ENCODE data around the gene HECW1. TPM values are rescaled to one million over a fixed set of nuclear protein-coding genes. Genes with fewer than 3 reads are reported as not detected.
A peak's percentile ranks its signal among the peaks of the same experiment; 100 is the strongest.

HECW1 gene
- total RNA-seq, 4 donors from 2014 or later, result 0.06 to 0.99 (median 0.27) TPM

- Histone ChIP-seq H3K27me3 (no peaks in the 10 kb centered on the region), H3K4me3 (peak overlapping the region in 1 of 4 donors; percentile 1), H3K9me3 (no peaks in the 10 kb centered on the region), H3K36me3 (no peaks in the 10 kb centered on the region), H3K27ac (replicated peaks in 1 of 4) (peak overlapping the region in 1 of 4 donors; percentile 93), H3K4me1 (peaks cover 8 to 43% (median 27%) of the 10 kb centered on the region in 4 donors)
- intact Hi-C loops (cut with DNase I), result loop anchor here (5.0 kb wide), 1 partner anchor 47 kb away; no protein-coding TSS in a partner anchor
- no peak for DNase-seq (ENCODE audit: extremely low spot score)
- 49% methylated on average over 2 of the region's 2 CpGs for WGBS
- TF ChIP-seq POLR2A (IDR thresholded peaks at IDR 0.05; ENCODE audit: low read depth), result no peak
- TF ChIP-seq POLR2AphosphoS5 (IDR thresholded peaks at IDR 0.05), result peak in 1 of 2 donors; percentile 46
Observed at GRCh38 chr7:43585562-43585961, 473.1 kb downstream of the HECW1 start.

GRCh38 chr7:43586251-43586900 lies 473.9 kb downstream of the HECW1 start:
- intact Hi-C loops (cut with DNase I), result loop anchor here (5.0 kb wide), 1 partner anchor 46 kb away; no protein-coding TSS in a partner anchor
- no peak for DNase-seq (ENCODE audit: extremely low spot score)
- H3K4me1 ChIP-seq, result peaks cover 8 to 43% (median 27%) of the 10 kb centered on the region in 4 donors

DNA sequence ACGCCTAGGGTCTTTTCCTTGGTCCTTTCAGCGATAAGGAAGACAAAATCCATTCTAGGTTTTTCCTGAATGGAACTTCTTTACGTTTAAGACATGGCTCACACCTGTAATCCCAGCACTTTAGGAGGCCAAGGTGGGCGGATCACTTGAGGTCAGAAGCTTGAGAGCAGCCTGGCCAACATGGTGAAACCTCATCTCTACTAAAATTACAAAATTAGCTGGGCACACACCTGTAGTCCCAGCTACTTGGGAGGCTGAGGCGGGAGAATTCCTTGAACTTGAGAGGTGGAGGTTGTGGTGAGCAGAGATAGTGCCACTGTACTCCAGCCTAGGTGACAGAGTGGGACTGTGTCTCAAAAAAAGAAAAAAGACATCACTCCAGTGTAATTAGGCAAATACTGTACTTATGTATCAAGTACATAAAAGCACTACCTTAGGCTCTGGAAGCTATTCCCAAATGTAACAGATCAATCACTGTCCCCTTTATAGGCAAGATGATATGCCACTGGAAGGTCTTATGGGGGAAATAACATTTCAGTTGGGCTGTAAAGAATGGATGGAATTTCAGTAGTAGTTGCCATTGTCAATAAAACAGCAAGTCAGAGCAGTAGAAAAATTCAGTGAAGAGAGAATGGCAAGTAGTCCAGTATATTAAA lies 476.2 kb downstream of the HECW1 start:
- no peak for TF ChIP-seq POLR2A (IDR thresholded peaks at IDR 0.05; ENCODE audit: low read depth)
- TF ChIP-seq POLR2AphosphoS5 (IDR thresholded peaks at IDR 0.05), result no peak
- no peak for TF ChIP-seq EP300 (IDR thresholded peaks at IDR 0.05)
- no peak for TF ChIP-seq CTCF (IDR thresholded peaks at IDR 0.05)
- no peak for DNase-seq (ENCODE audit: extremely low spot score)
- WGBS, result 93% methylated on average over 5 of the region's 5 CpGs
- H3K36me3 ChIP-seq, result no peaks in the 10 kb centered on the region
- H3K9me3 ChIP-seq, result no peaks in the 10 kb centered on the region
- no peak overlapping the region for H3K27ac ChIP-seq (replicated peaks in 1 of 4)
- H3K4me3 ChIP-seq, result no peak overlapping the region
- no peaks in the 10 kb centered on the region for H3K27me3 ChIP-seq
- H3K4me1 ChIP-seq, result peaks cover 8 to 38% (median 23%) of the 10 kb centered on the region in 4 donors
- intact Hi-C loops (cut with DNase I), result loop anchor here (5.0 kb wide), 1 partner anchor 44 kb away; no protein-coding TSS in a partner anchor

More at GRCh38 chr7:43586251-43586900, 473.9 kb downstream of the HECW1 start:
- WGBS, result 76% methylated on average over 4 of the region's 4 CpGs
- H3K27ac ChIP-seq (replicated peaks in 1 of 4), result no peak overlapping the region
- TF ChIP-seq POLR2A (IDR thresholded peaks at IDR 0.05; ENCODE audit: low read depth), result no peak
- H3K27me3 ChIP-seq, result no peaks in the 10 kb centered on the region
- H3K9me3 ChIP-seq, result no peaks in the 10 kb centered on the region
- no peak overlapping the region for H3K4me3 ChIP-seq
- H3K36me3 ChIP-seq, result no peaks in the 10 kb centered on the region

DNA sequence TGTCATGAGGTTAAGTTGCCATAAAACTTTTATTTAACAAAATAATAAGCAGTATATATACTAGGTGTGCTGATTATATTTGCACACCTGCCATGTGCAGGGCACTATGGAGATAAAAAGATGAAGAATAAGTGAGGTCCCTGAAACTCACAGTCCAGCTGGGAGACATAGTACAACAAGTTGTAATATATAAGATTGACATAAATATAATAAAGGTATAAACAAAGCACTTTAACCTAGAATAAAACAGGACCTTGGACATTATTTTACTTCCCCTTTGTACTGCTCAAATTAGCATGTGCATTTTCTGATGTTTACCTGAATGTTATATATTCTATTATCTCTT lies 476.7 kb downstream of the HECW1 start:
- Histone ChIP-seq H3K27ac (replicated peaks in 1 of 4) (no peak overlapping the region), H3K4me3 (no peak overlapping the region), H3K27me3 (no peaks in the 10 kb centered on the region), H3K36me3 (no peaks in the 10 kb centered on the region), H3K9me3 (no peaks in the 10 kb centered on the region), H3K4me1 (peaks cover 8 to 35% (median 20%) of the 10 kb centered on the region in 4 donors)
- intact Hi-C loops (cut with DNase I), result loop anchor here (5.0 kb wide), 1 partner anchor 43 kb away; no protein-coding TSS in a partner anchor
- no peak for DNase-seq (ENCODE audit: extremely low spot score)
- TF ChIP-seq POLR2AphosphoS5 (IDR thresholded peaks at IDR 0.05), result no peak

DNA sequence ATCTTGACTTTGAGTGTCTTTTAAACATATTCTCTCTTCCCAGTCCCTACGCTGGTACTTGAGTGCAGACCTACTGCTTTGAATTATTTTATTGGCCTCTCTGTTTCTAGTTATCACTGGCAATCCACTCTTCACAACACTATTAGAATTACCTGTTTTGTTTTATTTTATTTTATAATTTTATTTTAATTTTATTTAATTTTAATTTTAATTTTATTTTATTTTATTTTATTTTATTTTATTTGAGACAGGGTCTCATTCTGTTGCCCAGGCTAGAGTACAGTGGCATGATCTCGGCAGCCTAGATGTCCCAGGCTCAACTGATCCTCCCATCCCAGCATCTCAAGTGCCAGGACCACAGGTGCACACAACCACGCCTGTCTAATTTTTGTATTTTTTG lies 477.3 kb downstream of the HECW1 start:
- DNase-seq (ENCODE audit: extremely low spot score), result no peak
- WGBS, result 99% methylated on average over 3 of the region's 3 CpGs
- Histone ChIP-seq H3K4me3 (no peak overlapping the region), H3K4me1 (peaks cover 4 to 28% (median 14%) of the 10 kb centered on the region in 4 donors), H3K36me3 (no peaks in the 10 kb centered on the region), H3K27ac (replicated peaks in 1 of 4) (no peak overlapping the region), H3K27me3 (no peaks in the 10 kb centered on the region), H3K9me3 (no peaks in the 10 kb centered on the region)
- intact Hi-C loops (cut with DNase I), result loop anchor here (5.0 kb wide), 1 partner anchor 43 kb away; no protein-coding TSS in a partner anchor
- no peak for TF ChIP-seq EP300 (IDR thresholded peaks at IDR 0.05)
- TF ChIP-seq POLR2AphosphoS5 (IDR thresholded peaks at IDR 0.05), result no peak
- no peak for TF ChIP-seq CTCF (IDR thresholded peaks at IDR 0.05)
- no peak for TF ChIP-seq POLR2A (IDR thresholded peaks at IDR 0.05; ENCODE audit: low read depth)

DNA sequence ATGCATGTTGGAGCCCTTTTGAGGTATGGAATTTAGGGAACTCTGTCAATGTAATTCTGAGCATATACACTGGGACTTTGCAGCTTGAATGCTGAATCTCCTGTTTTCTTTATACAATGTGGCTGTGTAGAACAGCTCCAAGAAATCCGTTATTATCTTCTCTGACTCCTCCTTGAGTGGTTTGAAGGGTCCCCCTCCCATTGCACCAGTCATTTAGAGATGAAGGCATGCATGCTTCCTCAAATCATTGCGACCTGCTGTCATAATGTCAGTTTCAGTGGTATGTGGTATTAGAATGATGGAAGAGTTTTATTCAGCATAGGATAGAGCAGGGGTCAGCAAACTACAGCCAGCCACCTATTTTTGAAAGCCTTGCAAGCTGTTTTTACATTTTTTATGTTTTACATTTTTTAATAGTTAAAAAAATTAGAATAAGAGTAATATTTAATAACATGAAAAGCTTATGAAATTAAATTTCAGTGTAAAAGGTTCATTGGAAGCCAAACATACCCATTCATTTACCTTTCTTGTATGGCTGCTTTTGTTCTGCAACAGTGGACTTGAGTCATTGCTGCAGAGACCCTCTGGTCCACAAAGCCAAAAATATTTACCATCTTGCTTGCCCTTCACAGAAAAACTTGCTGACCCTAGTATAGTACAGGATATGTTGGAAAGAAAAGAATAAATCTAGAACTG lies 478.6 kb downstream of the HECW1 start:
- 82% methylated on average over 2 of the region's 2 CpGs for WGBS
- intact Hi-C loops (cut with DNase I), result no loop called here
- TF ChIP-seq POLR2AphosphoS5 (IDR thresholded peaks at IDR 0.05) (no peak), POLR2A (IDR thresholded peaks at IDR 0.05; ENCODE audit: low read depth) (no peak), CTCF (IDR thresholded peaks at IDR 0.05) (no peak), EP300 (IDR thresholded peaks at IDR 0.05) (no peak)
- no peaks in the 10 kb centered on the region for H3K36me3 ChIP-seq
- H3K4me1 ChIP-seq, result peaks cover 0 to 15% (median 2%) of the 10 kb centered on the region in 4 donors
- no peaks in the 10 kb centered on the region for H3K9me3 ChIP-seq
- no peak overlapping the region for H3K4me3 ChIP-seq
- no peak overlapping the region for H3K27ac ChIP-seq (replicated peaks in 1 of 4)
- no peaks in the 10 kb centered on the region for H3K27me3 ChIP-seq
- DNase-seq (ENCODE audit: extremely low spot score), result no peak

Data from esophagus muscularis mucosa (tissue), 4 donors.